KMS-11 (cell line): Measurements from ENCODE around the gene PDCD1.

Experiments used
- H2AFZ ChIP-seq: fragments of 200-600 bp; sonication (generic); 2 replicates; pipeline ENCODE4 v1.6.1; 2016; ENCODE audit warnings: antibody characterized with exemption, mixed run types, low read depth
- H3K27ac ChIP-seq: fragments of 200-600 bp; sonication (generic); 2 replicates; pipeline ENCODE4 v1.6.1; 2016; ENCODE audit warnings: mild to moderate bottlenecking, mixed run types
- H3K27me3 ChIP-seq: fragments of 200-600 bp; sonication (generic); 2 replicates; pipeline ENCODE4 v1.6.1; 2017; ENCODE audit warnings: mild to moderate bottlenecking, low read depth, mixed run types, moderate library complexity; ENCODE audit not compliant: insufficient read depth
- H3K36me3 ChIP-seq: fragments of 200-600 bp; sonication (generic); 2 replicates; pipeline ENCODE4 v1.6.1; 2017; ENCODE audit warnings: mild to moderate bottlenecking, mixed run types; ENCODE audit not compliant: insufficient read depth
- H3K4me1 ChIP-seq: fragments of 200-600 bp; sonication (generic); 2 replicates; pipeline ENCODE4 v1.6.1; 2016; ENCODE audit warnings: mild to moderate bottlenecking, low read depth, mixed run types; ENCODE audit not compliant: poor library complexity, severe bottlenecking
- H3K4me2 ChIP-seq: fragments of 200-600 bp; sonication (generic); 2 replicates; pipeline ENCODE4 v1.7.0; 2016; ENCODE audit warnings: mild to moderate bottlenecking, mixed run types
- H3K4me3 ChIP-seq: fragments of 200-600 bp; sonication (generic); IDR thresholded peaks from 2 replicates; pipeline ENCODE4 v1.6.1; 2017; ENCODE audit warnings: low read depth, low read length, mixed read lengths; ENCODE audit not compliant: insufficient read depth
- H3K79me2 ChIP-seq: fragments of 200-600 bp; sonication (generic); 2 replicates; pipeline ENCODE4 v1.6.1; 2016; ENCODE audit warnings: low read depth, mixed run types; ENCODE audit not compliant: insufficient read depth
- H3K9ac ChIP-seq: fragments of 200-600 bp; sonication (generic); 2 replicates; pipeline ENCODE4 v1.6.1; 2016; ENCODE audit warnings: mild to moderate bottlenecking, mixed run types
- H4K20me1 ChIP-seq: fragments of 200-600 bp; sonication (generic); 2 replicates; pipeline ENCODE4 v1.6.1; 2016; ENCODE audit warnings: mild to moderate bottlenecking, mixed run types; ENCODE audit not compliant: insufficient read depth
- CTCF ChIP-seq: fragments of 200-600 bp; sonication (generic); conservative IDR thresholded peaks from 2 replicates; pipeline ENCODE4 v1.6.1; 2017; ENCODE audit warnings: low read depth, mild to moderate bottlenecking, antibody characterized with exemption, low read length, moderate library complexity, mixed read lengths

PDCD1 gene

GRCh38 chr2:241841181-241842066 lies 17.3 kb downstream of the PDCD1 start:
- H3K36me3 ChIP-seq = no peaks in the 10 kb centered on the region
- H2AFZ ChIP-seq = no peak overlapping the region
- peaks cover 12% of the 10 kb centered on the region for H3K27me3 ChIP-seq
- H3K4me2 ChIP-seq = no peak overlapping the region
- no peak overlapping the region for H3K27ac ChIP-seq
- no peak overlapping the region for H3K4me3 ChIP-seq
- no peak for TF ChIP-seq CTCF
- no peaks in the 10 kb centered on the region for H4K20me1 ChIP-seq
- H3K9ac ChIP-seq = no peak overlapping the region
- no peaks in the 10 kb centered on the region for H3K4me1 ChIP-seq
- no peaks in the 10 kb centered on the region for H3K79me2 ChIP-seq

GRCh38 chr2:241837197-241837965 lies 21.3 kb downstream of the PDCD1 start:
- H3K4me3 ChIP-seq = no peak overlapping the region

GRCh38 chr2:241836292-241836691 lies 22.4 kb downstream of the PDCD1 start:
- no peaks in the 10 kb centered on the region for H3K79me2 ChIP-seq
- no peaks in the 10 kb centered on the region for H4K20me1 ChIP-seq
- H2AFZ ChIP-seq = no peak overlapping the region
- no peaks in the 10 kb centered on the region for H3K36me3 ChIP-seq
- no peak for TF ChIP-seq CTCF
- H3K4me2 ChIP-seq = no peak overlapping the region
- no peaks in the 10 kb centered on the region; the same call in none of the 2 replicates for H3K27me3 ChIP-seq
- H3K27ac ChIP-seq = no peak overlapping the region
- H3K9ac ChIP-seq = no peak overlapping the region
- no peaks in the 10 kb centered on the region for H3K4me1 ChIP-seq
- no peak overlapping the region for H3K4me3 ChIP-seq

More at GRCh38 chr2:241837197-241837965, 21.3 kb downstream of the PDCD1 start:
- Histone ChIP-seq H3K4me2 (no peak overlapping the region), H3K36me3 (no peaks in the 10 kb centered on the region), H3K9ac (no peak overlapping the region), H3K27me3 (no peaks in the 10 kb centered on the region; the same call in none of the 2 replicates), H3K27ac (no peak overlapping the region), H4K20me1 (no peaks in the 10 kb centered on the region), H3K79me2 (no peaks in the 10 kb centered on the region), H2AFZ (no peak overlapping the region), H3K4me1 (no peaks in the 10 kb centered on the region)
- TF ChIP-seq CTCF = no peak

DNA sequence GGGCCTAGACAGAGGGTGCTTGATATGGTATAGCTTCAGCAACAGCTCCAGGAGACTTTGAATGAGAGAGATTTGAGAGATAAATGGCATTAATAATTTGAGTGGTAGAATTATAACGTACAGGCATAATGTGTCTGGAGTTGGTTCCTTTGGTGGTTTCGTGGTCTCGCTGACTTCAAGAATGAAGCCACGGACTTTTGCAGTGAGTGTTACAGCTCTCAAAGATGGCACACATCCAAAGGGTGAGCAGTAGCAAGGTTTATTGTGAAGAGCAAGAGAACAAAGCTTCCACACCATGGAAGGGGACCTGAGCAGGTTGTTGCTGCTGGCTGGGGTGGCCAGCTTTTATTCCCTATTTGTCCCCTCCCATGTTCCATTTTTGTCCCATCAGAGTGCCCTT lies 23.1 kb downstream of the PDCD1 start:
- Histone ChIP-seq H3K4me3 (no peak overlapping the region), H3K27me3 (no peaks in the 10 kb centered on the region; the same call in none of the 2 replicates), H3K9ac (no peak overlapping the region), H2AFZ (no peak overlapping the region), H3K4me2 (no peak overlapping the region), H3K36me3 (no peaks in the 10 kb centered on the region), H3K4me1 (no peaks in the 10 kb centered on the region), H3K27ac (no peak overlapping the region), H3K79me2 (no peaks in the 10 kb centered on the region), H4K20me1 (no peaks in the 10 kb centered on the region)
- no peak for TF ChIP-seq CTCF
